ENCODE measurements around the gene KLHDC4.
"Not testable (repeated sequence)": the region's sequence is repeated elsewhere in the genome, so short reads cannot be mapped to it uniquely, and the experiment has no call there.

The KLHDC4 gene

GRCh38 chr16:87741700-87742415, 23.9 kb downstream of the KLHDC4 start:
- DNase-seq: no peak

GRCh38 chr16:87740909-87741424, 24.8 kb downstream of the KLHDC4 start:
- no peak for DNase-seq

- DNase-seq: no peak
Observed at GRCh38 chr16:87740441-87740840, 25.3 kb downstream of the KLHDC4 start.

- DNase-seq: no peak
Observed at GRCh38 chr16:87739801-87740200, 26.0 kb downstream of the KLHDC4 start.

- DNase-seq: no peak
Observed at GRCh38 chr16:87736008-87736382, 29.8 kb downstream of the KLHDC4 start.

- DNase-seq: no peak
Observed at GRCh38 chr16:87735270-87736007, 30.3 kb downstream of the KLHDC4 start.

- DNase-seq: no peak
Observed at GRCh38 chr16:87734644-87735043, 31.1 kb downstream of the KLHDC4 start.

GRCh38 chr16:87733190-87733589, 32.6 kb downstream of the KLHDC4 start:
- peak; percentile 66 for DNase-seq

GRCh38 chr16:87731607-87732006, 34.2 kb downstream of the KLHDC4 start:
- DNase-seq: no peak

GRCh38 chr16:87729266-87729954, 36.4 kb downstream of the KLHDC4 start:
- no peak for DNase-seq

GRCh38 chr16:87728026-87728425, 37.8 kb downstream of the KLHDC4 start:
- DNase-seq: no peak

- no peak for DNase-seq
Observed at GRCh38 chr16:87727346-87727745, 38.4 kb downstream of the KLHDC4 start.

- DNase-seq: not testable (repeated sequence)
Observed at GRCh38 chr16:87726577-87726976, 39.2 kb downstream of the KLHDC4 start.

GRCh38 chr16:87725596-87726235, 40.1 kb downstream of the KLHDC4 start:
- DNase-seq: no peak

- peak; percentile 46 for DNase-seq
Observed at GRCh38 chr16:87724490-87725291, 41.1 kb downstream of the KLHDC4 start.

- DNase-seq: peak; percentile 83
Observed at GRCh38 chr16:87723226-87723623, 42.6 kb downstream of the KLHDC4 start.

- no peak for DNase-seq
Observed at GRCh38 chr16:87722590-87723225, 43.1 kb downstream of the KLHDC4 start.

GRCh38 chr16:87721622-87722585, 43.9 kb downstream of the KLHDC4 start:
- no peak for DNase-seq

GRCh38 chr16:87720446-87720845, 45.3 kb downstream of the KLHDC4 start:
- DNase-seq: no peak

- not testable (repeated sequence) for DNase-seq
Observed at GRCh38 chr16:87718831-87719230, 47.0 kb downstream of the KLHDC4 start.
